ENCODE results near the gene SORCS3. TPM values are rescaled to one million over a fixed set of nuclear protein-coding genes. Genes with fewer than 3 reads are reported as not detected.

Gene SORCS3
- total RNA-seq, 6 experiments from 2014 or later, result not detected

DNA sequence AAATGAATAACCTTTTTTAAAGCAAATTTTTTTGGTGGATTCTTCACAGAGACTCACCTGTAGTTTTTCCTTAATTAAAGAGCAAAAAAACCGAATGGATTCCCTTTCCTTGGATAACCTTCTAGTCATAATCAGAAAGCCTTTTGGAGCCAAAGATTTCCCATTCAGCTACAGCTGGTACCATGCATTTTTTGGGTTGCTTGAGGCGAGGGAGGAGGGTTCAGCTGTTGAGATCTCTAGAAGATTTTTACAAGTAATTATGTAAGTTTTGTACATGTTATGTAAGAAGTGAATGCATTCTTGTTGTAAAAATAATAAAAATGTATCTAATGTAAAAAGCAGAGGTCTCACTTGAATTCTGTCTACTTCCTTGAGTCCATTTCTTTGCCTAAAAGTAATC, 463.2 kb downstream of the SORCS3 start:
- no peak for ATAC-seq

DNA sequence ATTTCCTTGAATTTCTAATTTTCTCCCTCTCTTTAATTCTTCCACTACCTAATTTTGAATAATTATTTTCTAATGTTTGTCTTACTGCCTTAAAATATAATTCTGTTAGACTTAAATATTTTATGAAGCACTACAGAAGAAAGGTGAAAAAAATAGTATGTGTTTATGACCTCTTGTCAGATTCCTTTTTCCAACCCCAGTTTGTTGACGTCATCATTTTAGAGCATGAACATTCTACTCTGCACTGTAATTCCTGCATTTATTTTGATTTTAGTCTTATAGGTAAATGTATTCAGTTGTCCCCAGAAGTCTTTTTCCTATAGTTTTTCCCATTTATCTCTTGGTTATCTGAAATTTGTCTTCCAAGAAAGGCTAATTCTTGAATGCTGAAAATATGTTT, 468.1 kb downstream of the SORCS3 start:
- WGBS (ENCODE audit: insufficient coverage, low coverage, low lambda C conversion rate, missing lambda C conversion rate), result 100% methylated on average over 1 of the region's 1 CpG

More for the DNA sequence above, 463.2 kb downstream of the SORCS3 start:
- no peak overlapping the region for H3K4me3 ChIP-seq
- no peaks in the 10 kb centered on the region for H3K9me3 ChIP-seq
- H3K4me1 ChIP-seq, result no peaks in the 10 kb centered on the region
- intact Hi-C loops (cut with DNase I), result no loop called here
- no peaks in the 10 kb centered on the region for H3K27me3 ChIP-seq
- H3K36me3 ChIP-seq, result no peaks in the 10 kb centered on the region
- WGBS (ENCODE audit: insufficient coverage, low coverage, low lambda C conversion rate, missing lambda C conversion rate), result 32% methylated on average over 2 of the region's 2 CpGs
- no peak for DNase-seq
- H3K27ac ChIP-seq, result no peak overlapping the region
- TF ChIP-seq POLR2A (IDR thresholded peaks at IDR 0.05), result no peak
- TF ChIP-seq CTCF (IDR thresholded peaks at IDR 0.05), result no peak

DNA sequence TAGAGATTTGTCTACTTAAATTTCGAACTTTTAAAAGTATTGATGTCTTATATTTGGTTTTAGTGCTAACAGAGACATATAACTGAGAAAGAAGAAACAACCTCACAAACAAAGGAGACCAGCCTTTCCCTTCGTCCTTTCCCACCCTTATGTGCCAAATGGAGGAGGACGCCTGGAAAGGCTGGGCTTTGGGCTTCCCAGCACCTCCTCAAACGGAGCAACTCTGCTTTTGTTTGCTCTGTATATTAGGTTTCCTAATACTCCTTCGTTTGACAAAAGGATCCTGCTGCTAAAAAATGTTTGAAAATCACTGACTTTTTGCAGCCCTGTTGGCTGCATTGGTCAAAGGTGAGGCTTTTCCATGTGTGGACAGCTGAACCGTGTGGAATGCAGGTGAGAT, 471.8 kb downstream of the SORCS3 start:
- ATAC-seq (no peak), DNase-seq (no peak)
- Histone ChIP-seq H3K27me3 (no peaks in the 10 kb centered on the region), H3K36me3 (no peaks in the 10 kb centered on the region), H3K4me1 (no peaks in the 10 kb centered on the region), H3K9me3 (no peaks in the 10 kb centered on the region), H3K4me3 (no peak overlapping the region), H3K27ac (no peak overlapping the region)
- TF ChIP-seq POLR2A (IDR thresholded peaks at IDR 0.05) (no peak), CTCF (IDR thresholded peaks at IDR 0.05) (no peak)
- intact Hi-C loops (cut with DNase I), result no loop called here
- WGBS (ENCODE audit: insufficient coverage, low coverage, low lambda C conversion rate, missing lambda C conversion rate), result 15% methylated on average over 6 of the region's 6 CpGs

More for the DNA sequence above, 468.1 kb downstream of the SORCS3 start:
- Histone ChIP-seq H3K4me3 (no peak overlapping the region), H3K27me3 (no peaks in the 10 kb centered on the region), H3K36me3 (no peaks in the 10 kb centered on the region), H3K27ac (no peak overlapping the region), H3K4me1 (no peaks in the 10 kb centered on the region), H3K9me3 (no peaks in the 10 kb centered on the region)
- no peak for ATAC-seq
- intact Hi-C loops (cut with DNase I), result no loop called here
- TF ChIP-seq POLR2A (IDR thresholded peaks at IDR 0.05), result no peak
- no peak for TF ChIP-seq CTCF (IDR thresholded peaks at IDR 0.05)
- no peak for DNase-seq

DNA sequence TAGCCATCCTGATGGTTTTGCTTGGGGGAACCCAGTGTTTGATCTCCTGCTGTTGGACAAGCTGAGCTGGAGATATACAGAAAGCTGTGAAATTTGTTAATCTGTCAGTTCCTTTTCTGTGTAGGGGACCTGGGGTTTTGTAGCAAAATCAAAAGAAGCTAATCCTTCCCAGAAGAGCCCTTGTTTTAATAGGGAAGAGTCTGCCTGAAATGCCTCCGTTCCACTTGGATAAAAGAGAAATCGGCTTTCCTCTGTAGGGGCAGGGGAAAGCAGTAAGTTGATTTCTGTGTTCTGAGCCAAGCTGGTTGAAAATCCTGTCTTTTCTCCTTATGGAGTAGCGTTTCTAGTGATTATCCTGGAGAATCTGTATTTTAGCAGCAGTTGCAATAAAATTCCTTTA, 472.6 kb downstream of the SORCS3 start:
- no peaks in the 10 kb centered on the region for H3K27me3 ChIP-seq
- H3K27ac ChIP-seq, result no peak overlapping the region
- H3K9me3 ChIP-seq, result no peaks in the 10 kb centered on the region
- ATAC-seq (no peak), DNase-seq (no peak)
- H3K4me1 ChIP-seq, result no peaks in the 10 kb centered on the region
- intact Hi-C loops (cut with DNase I), result no loop called here
- TF ChIP-seq CTCF (IDR thresholded peaks at IDR 0.05), result no peak
- no peak for TF ChIP-seq POLR2A (IDR thresholded peaks at IDR 0.05)
- H3K36me3 ChIP-seq, result no peaks in the 10 kb centered on the region
- 28% methylated on average over 3 of the region's 3 CpGs for WGBS (ENCODE audit: insufficient coverage, low coverage, low lambda C conversion rate, missing lambda C conversion rate)
- no peak overlapping the region for H3K4me3 ChIP-seq

GRCh38 chr10:105121743-105122142, 480.7 kb downstream of the SORCS3 start:
- intact Hi-C loops (cut with DNase I), result no loop called here
- no peak for ATAC-seq
- no peak for TF ChIP-seq CTCF (IDR thresholded peaks at IDR 0.05)
- TF ChIP-seq POLR2A (IDR thresholded peaks at IDR 0.05), result no peak
- Histone ChIP-seq H3K27ac (no peak overlapping the region), H3K4me3 (no peak overlapping the region), H3K9me3 (no peaks in the 10 kb centered on the region), H3K36me3 (no peaks in the 10 kb centered on the region), H3K4me1 (no peaks in the 10 kb centered on the region), H3K27me3 (no peaks in the 10 kb centered on the region)
- DNase-seq, result no peak
- 61% methylated on average over 3 of the region's 3 CpGs for WGBS (ENCODE audit: insufficient coverage, low coverage, low lambda C conversion rate, missing lambda C conversion rate)

Measured in right lobe of liver (tissue), 6 donors.